ENCODE measurements around the gene TMCO4.

The TMCO4 gene

GRCh38 chr1:19749685-19750084, 50.0 kb downstream of the TMCO4 start:
- DNase-seq (ENCODE audit: low read depth in 2 of 2): no peak

GRCh38 chr1:19747761-19748160, 52.0 kb downstream of the TMCO4 start:
- no peak for DNase-seq (ENCODE audit: low read depth in 2 of 2)

GRCh38 chr1:19744886-19745285, 54.8 kb downstream of the TMCO4 start:
- DNase-seq (ENCODE audit: low read depth in 2 of 2): no peak

- DNase-seq (ENCODE audit: low read depth in 2 of 2): no peak
These were observed 55.4 kb downstream of the TMCO4 start for GRCh38 chr1:19744335-19744743.

GRCh38 chr1:19743793-19744192, 55.9 kb downstream of the TMCO4 start:
- DNase-seq (ENCODE audit: low read depth in 2 of 2): no peak

- DNase-seq (ENCODE audit: low read depth in 2 of 2): no peak
These were observed 56.5 kb downstream of the TMCO4 start for GRCh38 chr1:19743180-19743579.

- DNase-seq (ENCODE audit: low read depth in 2 of 2): no peak
These were observed 60.1 kb downstream of the TMCO4 start for GRCh38 chr1:19739628-19740027.

GRCh38 chr1:19738669-19739068, 61.0 kb downstream of the TMCO4 start:
- no peak for DNase-seq (ENCODE audit: low read depth in 2 of 2)

- DNase-seq (ENCODE audit: low read depth in 2 of 2): no peak
These were observed 61.6 kb downstream of the TMCO4 start for GRCh38 chr1:19738076-19738475.

GRCh38 chr1:19737104-19737825, 62.5 kb downstream of the TMCO4 start:
- DNase-seq (ENCODE audit: low read depth in 2 of 2): no peak

- DNase-seq (ENCODE audit: low read depth in 2 of 2): no peak
These were observed 64.1 kb downstream of the TMCO4 start for GRCh38 chr1:19735440-19736127.

- DNase-seq (ENCODE audit: low read depth in 2 of 2): no peak
These were observed 65.2 kb downstream of the TMCO4 start for GRCh38 chr1:19734472-19734999.

- DNase-seq (ENCODE audit: low read depth in 2 of 2): no peak
These were observed 65.7 kb downstream of the TMCO4 start for GRCh38 chr1:19734056-19734455.

GRCh38 chr1:19733615-19734014, 66.1 kb downstream of the TMCO4 start:
- DNase-seq (ENCODE audit: low read depth in 2 of 2): no peak

- DNase-seq (ENCODE audit: low read depth in 2 of 2): no peak
These were observed 68.3 kb downstream of the TMCO4 start for GRCh38 chr1:19731311-19731821.

- DNase-seq (ENCODE audit: low read depth in 2 of 2): no peak
These were observed 68.9 kb downstream of the TMCO4 start for GRCh38 chr1:19730793-19731192.

GRCh38 chr1:19730232-19730631, 69.5 kb downstream of the TMCO4 start:
- no peak for DNase-seq (ENCODE audit: low read depth in 2 of 2)

GRCh38 chr1:19728413-19729145, 71.1 kb downstream of the TMCO4 start:
- DNase-seq (ENCODE audit: low read depth in 2 of 2): no peak

- DNase-seq (ENCODE audit: low read depth in 2 of 2): no peak
These were observed 74.1 kb downstream of the TMCO4 start for GRCh38 chr1:19725606-19726005.

GRCh38 chr1:19723874-19724273, 75.8 kb downstream of the TMCO4 start:
- DNase-seq (ENCODE audit: low read depth in 2 of 2): no peak

- no peak for DNase-seq (ENCODE audit: low read depth in 2 of 2)
These were observed 78.7 kb downstream of the TMCO4 start for GRCh38 chr1:19720973-19721372.

GRCh38 chr1:19720174-19720573, 79.5 kb downstream of the TMCO4 start:
- no peak for DNase-seq (ENCODE audit: low read depth in 2 of 2)

All from stimulated activated CD8-positive, alpha-beta memory T cell treated with anti-CD3 and anti-CD28 coated beads, Interleukin-2, amount 100 ng/mL, for 48 hours (primary cell).